Type B pancreatic cell (in vitro differentiated cells): ENCODE measurements around the gene BNC2. TPM values are rescaled to one million over a fixed set of nuclear protein-coding genes. Genes with fewer than 3 reads are reported as not detected.

Source experiments
- DNase-seq: peaks from one replicate; pipeline ENCODE4 v3.0.0; 2021; ENCODE audit warnings: mixed read lengths; ENCODE audit not compliant: unreplicated experiment; ENCODE audit errors: extremely low spot score
- H3K27ac Mint-ChIP-seq: 2 replicates; pipeline ENCODE4 v1.8.0; 2021; ENCODE audit warnings: mild to moderate bottlenecking, mixed read lengths
- H3K27me3 Mint-ChIP-seq: 2 replicates; pipeline ENCODE4 v1.8.0; 2021; ENCODE audit warnings: mixed read lengths
- H3K36me3 Mint-ChIP-seq: 2 replicates; pipeline ENCODE4 v1.8.0; 2021; ENCODE audit warnings: mixed read lengths
- H3K4me1 Mint-ChIP-seq: one replicate; pipeline ENCODE4 v1.8.0; 2021; ENCODE audit warnings: mixed read lengths; ENCODE audit not compliant: unreplicated experiment
- H3K4me3 Mint-ChIP-seq: 2 replicates; pipeline ENCODE4 v1.8.0; 2021; ENCODE audit warnings: mild to moderate bottlenecking, mixed read lengths
- H3K9me3 Mint-ChIP-seq: 2 replicates; pipeline ENCODE4 v1.8.0; 2021; ENCODE audit warnings: mixed read lengths
- total RNA-seq: library from RNA; stranded (reverse); gene quantifications from 2 replicates; pipeline ENCODE4 v1.2.1, GENCODE V29; 2021; ENCODE audit warnings: low replicate concordance
- TF ChIP-seq, protein P1 (sequence below): fragments of 200-600 bp; sonication (generic); conservative IDR thresholded peaks from 2 replicates; pipeline ENCODE4 v1.5.0; 2021; ENCODE audit warnings: antibody characterized with exemption, mild to moderate bottlenecking

The BNC2 gene
- total RNA-seq, 1 donor from 2014 or later = 80.9 TPM

GRCh38 chr9:16642421-16643109 lies 227.9 kb downstream of the BNC2 start:
- Mint-ChIP-seq H3K4me3 (no peak overlapping the region), H3K4me1 (peaks cover 30% of the 10 kb centered on the region), H3K27me3 (no peaks in the 10 kb centered on the region), H3K9me3 (no peaks in the 10 kb centered on the region), H3K27ac (no peak overlapping the region), H3K36me3 (peaks cover 16% of the 10 kb centered on the region)
- no peak for DNase-seq
- TF ChIP-seq, protein P1, sequence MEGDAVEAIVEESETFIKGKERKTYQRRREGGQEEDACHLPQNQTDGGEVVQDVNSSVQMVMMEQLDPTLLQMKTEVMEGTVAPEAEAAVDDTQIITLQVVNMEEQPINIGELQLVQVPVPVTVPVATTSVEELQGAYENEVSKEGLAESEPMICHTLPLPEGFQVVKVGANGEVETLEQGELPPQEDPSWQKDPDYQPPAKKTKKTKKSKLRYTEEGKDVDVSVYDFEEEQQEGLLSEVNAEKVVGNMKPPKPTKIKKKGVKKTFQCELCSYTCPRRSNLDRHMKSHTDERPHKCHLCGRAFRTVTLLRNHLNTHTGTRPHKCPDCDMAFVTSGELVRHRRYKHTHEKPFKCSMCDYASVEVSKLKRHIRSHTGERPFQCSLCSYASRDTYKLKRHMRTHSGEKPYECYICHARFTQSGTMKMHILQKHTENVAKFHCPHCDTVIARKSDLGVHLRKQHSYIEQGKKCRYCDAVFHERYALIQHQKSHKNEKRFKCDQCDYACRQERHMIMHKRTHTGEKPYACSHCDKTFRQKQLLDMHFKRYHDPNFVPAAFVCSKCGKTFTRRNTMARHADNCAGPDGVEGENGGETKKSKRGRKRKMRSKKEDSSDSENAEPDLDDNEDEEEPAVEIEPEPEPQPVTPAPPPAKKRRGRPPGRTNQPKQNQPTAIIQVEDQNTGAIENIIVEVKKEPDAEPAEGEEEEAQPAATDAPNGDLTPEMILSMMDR = no peak

- no peak for DNase-seq
- Mint-ChIP-seq H3K4me3 (no peak overlapping the region), H3K4me1 (peaks cover 29% of the 10 kb centered on the region), H3K27ac (no peak overlapping the region), H3K36me3 (peaks cover 3% of the 10 kb centered on the region), H3K9me3 (no peaks in the 10 kb centered on the region), H3K27me3 (no peaks in the 10 kb centered on the region)
- TF ChIP-seq, protein P1 = peak; percentile 47
These were observed 229.8 kb downstream of the BNC2 start for GRCh38 chr9:16640649-16641048.

DNA sequence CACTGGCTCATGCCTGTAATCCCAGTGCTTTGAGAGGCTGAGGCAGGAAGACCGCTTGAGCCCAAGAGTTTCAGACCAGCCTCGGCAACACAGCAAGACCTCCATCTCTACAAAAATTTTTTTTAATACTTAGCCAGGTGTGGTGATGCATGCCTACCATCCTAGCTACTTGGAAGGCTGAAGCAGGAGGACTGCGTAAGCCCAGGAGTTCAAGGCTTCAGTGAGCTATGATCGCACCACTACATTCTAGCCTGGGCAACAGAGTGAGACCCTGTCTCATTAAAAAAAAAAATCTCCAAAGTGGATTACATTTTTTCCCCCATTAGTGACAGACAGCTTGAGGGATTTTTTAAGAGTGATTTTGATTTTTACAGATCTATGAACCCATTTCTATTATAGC lies 230.8 kb downstream of the BNC2 start:
- H3K9me3 Mint-ChIP-seq = no peaks in the 10 kb centered on the region
- peaks cover 29% of the 10 kb centered on the region for H3K4me1 Mint-ChIP-seq
- TF ChIP-seq, protein P1 = no peak
- DNase-seq = no peak
- no peak overlapping the region for H3K4me3 Mint-ChIP-seq
- H3K36me3 Mint-ChIP-seq = peaks cover 3% of the 10 kb centered on the region
- no peak overlapping the region for H3K27ac Mint-ChIP-seq
- no peaks in the 10 kb centered on the region for H3K27me3 Mint-ChIP-seq

GRCh38 chr9:16637911-16638310 lies 232.6 kb downstream of the BNC2 start:
- no peaks in the 10 kb centered on the region for H3K36me3 Mint-ChIP-seq
- no peaks in the 10 kb centered on the region for H3K27me3 Mint-ChIP-seq
- no peak overlapping the region for H3K4me3 Mint-ChIP-seq
- peak overlapping the region; percentile 50 for H3K27ac Mint-ChIP-seq
- no peaks in the 10 kb centered on the region for H3K9me3 Mint-ChIP-seq
- TF ChIP-seq, protein P1 = no peak
- no peak for DNase-seq
- H3K4me1 Mint-ChIP-seq = peaks cover 29% of the 10 kb centered on the region

DNA sequence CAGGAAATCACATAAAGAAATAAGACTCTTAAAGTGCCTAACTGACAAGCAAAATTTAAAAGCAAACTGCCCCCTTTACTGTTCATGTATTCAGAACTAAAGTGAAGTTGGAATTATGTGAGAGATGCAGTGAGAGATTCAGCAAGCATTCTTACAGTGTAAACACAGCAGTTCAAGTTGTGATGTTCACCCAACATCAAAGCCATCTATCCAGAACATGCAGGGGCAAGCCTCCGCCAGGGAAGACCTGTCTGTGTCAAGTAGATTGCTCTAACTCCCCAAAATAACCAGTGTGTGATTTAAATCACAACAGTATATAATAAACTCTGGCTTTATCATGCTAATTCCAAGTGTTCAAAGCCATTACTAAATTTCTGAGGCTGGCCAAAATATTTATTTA lies 233.3 kb downstream of the BNC2 start:
- DNase-seq = no peak
- Mint-ChIP-seq H3K36me3 (peaks cover 4% of the 10 kb centered on the region), H3K27ac (peak overlapping the region; percentile 50)

More for the DNA sequence above, 233.3 kb downstream of the BNC2 start:
- TF ChIP-seq, protein P1 = no peak
- Mint-ChIP-seq H3K27me3 (no peaks in the 10 kb centered on the region), H3K4me3 (no peak overlapping the region), H3K4me1 (peaks cover 29% of the 10 kb centered on the region), H3K9me3 (no peaks in the 10 kb centered on the region)
